Measurements from ENCODE around the gene CSTA. TPM values are rescaled to one million over a fixed set of nuclear protein-coding genes. Genes with fewer than 3 reads are reported as not detected.

The CSTA gene
- total and polyA plus RNA-seq, 2 of the 8 experiments (the other 6 are each of a cell fraction or from before 2014, with no cell fraction given), result not detected

GRCh38 chr3:122283796-122284445 is 41.1 kb upstream of the CSTA start (continued):
- TF ChIP-seq YY1 (IDR thresholded peaks at IDR 0.05; ENCODE audit: low read depth, low read length) (no peak), BCL11A (IDR thresholded peaks at IDR 0.05; ENCODE audit: low read depth in 2 of 2, low read length in 2 of 2) (no peak), MAX (IDR thresholded peaks at IDR 0.05) (no peak), SIN3A (conservative IDR thresholded peaks at IDR 0.05 in 1 of 2, IDR thresholded peaks at IDR 0.05 in 1 of 2; ENCODE audit: low read depth in 1 of 2, low read length in 2 of 2) (no peak)

All from H1 (cell line).